CD14-positive monocyte (primary cell): ENCODE measurements around the gene CDCA8. TPM values are rescaled to one million over a fixed set of nuclear protein-coding genes. Genes with fewer than 3 reads are reported as not detected.

ENCODE experiments used
- DNase-seq, 3 donors: peaks; one replicate each; pipeline ENCODE4 v3.0.0-alpha.2; 2011 to 2022
- H2AFZ ChIP-seq: 2 replicates; pipeline ENCODE4 v1.6.0; 2012; ENCODE audit warnings: mild to moderate bottlenecking, low read depth, low read length, inconsistent platforms; ENCODE audit not compliant: insufficient read depth, poor library complexity, severe bottlenecking
- H3K27ac ChIP-seq, 2 donors: 1 replicate in 1 of 2; 2 replicates in 1 of 2; pipeline ENCODE4 v1.5.1; 2012 to 2013; ENCODE audit warnings: low read length in 2 of 2, control low read depth in 1 of 2, inconsistent platforms in 1 of 2, low read depth in 1 of 2, mild to moderate bottlenecking in 1 of 2
- H3K27me3 ChIP-seq, 2 donors: one replicate each; pipeline versions ENCODE4 v1.6.0 to v1.6.1; 2011 to 2013; ENCODE audit warnings: low read length in 2 of 2; ENCODE audit not compliant: control insufficient read depth in 2 of 2, insufficient read depth in 2 of 2
- H3K36me3 ChIP-seq, 2 donors: replicated peaks in 1 of 2; 1 replicate in 1 of 2; 2 replicates in 1 of 2; pipeline versions ENCODE4 v1.5.1 to v1.6.1; 2012 to 2013; ENCODE audit warnings: low read length in 2 of 2, control low read depth in 1 of 2, inconsistent platforms in 1 of 2, mild to moderate bottlenecking in 1 of 2; ENCODE audit not compliant: insufficient read depth in 2 of 2, control insufficient read depth in 1 of 2
- H3K4me1 ChIP-seq, 2 donors: 1 replicate in 1 of 2; 2 replicates in 1 of 2; pipeline versions ENCODE4 v1.5.1 to v1.6.1; 2012 to 2013; ENCODE audit warnings: low read length in 2 of 2, control low read depth in 1 of 2, inconsistent platforms in 1 of 2, mild to moderate bottlenecking in 1 of 2, moderate library complexity in 1 of 2; ENCODE audit not compliant: insufficient read depth in 2 of 2, control insufficient read depth in 1 of 2
- H3K4me2 ChIP-seq: replicated peaks from 2 replicates; pipeline ENCODE3; 2012; ENCODE audit warnings: low read length, moderate library complexity, mild to moderate bottlenecking; ENCODE audit not compliant: poor library complexity, severe bottlenecking; ENCODE audit errors: extremely low read depth
- H3K4me3 ChIP-seq, 3 experiments: fragments of 200-600 bp in 1 of 3; sonication (generic) in 1 of 3; replicated peaks in 1 of 3; 1 replicate in 2 of 3; 2 replicates in 1 of 3; pipeline ENCODE4 v1.5.1; 2011 to 2013; ENCODE audit warnings: low read length in 3 of 3, mild to moderate bottlenecking in 3 of 3, control low read depth in 2 of 3, low read depth in 2 of 3, inconsistent platforms in 1 of 3, moderate library complexity in 1 of 3
- H3K79me2 ChIP-seq: 2 replicates; pipeline ENCODE4 v1.6.0; 2012; ENCODE audit warnings: mild to moderate bottlenecking, control low read depth, inconsistent platforms, low read length, moderate library complexity; ENCODE audit not compliant: insufficient read depth
- H3K9ac ChIP-seq: 2 replicates; pipeline ENCODE4 v1.6.0; 2017; ENCODE audit warnings: low read length, mild to moderate bottlenecking; ENCODE audit not compliant: insufficient read depth, poor library complexity, severe bottlenecking
- H3K9me3 ChIP-seq, 2 donors: replicated peaks in 1 of 2; 1 replicate in 1 of 2; 2 replicates in 1 of 2; pipeline versions ENCODE4 v1.5.1 to v1.6.1; 2012 to 2013; ENCODE audit warnings: low read length in 2 of 2, control low read depth in 1 of 2; ENCODE audit not compliant: control insufficient read depth in 1 of 2, insufficient read depth in 1 of 2
- H4K20me1 ChIP-seq: 2 replicates; pipeline ENCODE4 v1.6.0; 2012; ENCODE audit warnings: mild to moderate bottlenecking, low read length, control low read depth, moderate library complexity; ENCODE audit not compliant: insufficient read depth
- H3K27ac Mint-ChIP-seq, 7 donors: one replicate each; pipeline ENCODE4 v1.8.0; 2020; ENCODE audit warnings: mild to moderate bottlenecking in 7 of 7, mixed read lengths in 7 of 7, moderate library complexity in 6 of 7, inconsistent platforms in 2 of 7
- H3K27me3 Mint-ChIP-seq, 3 donors: one replicate each; pipeline ENCODE4 v1.8.0; 2021 to 2022; ENCODE audit warnings: low read depth in 3 of 3, mild to moderate bottlenecking in 3 of 3, mixed read lengths in 3 of 3, moderate library complexity in 3 of 3, inconsistent platforms in 1 of 3
- H3K36me3 Mint-ChIP-seq, 2 donors: one replicate each; pipeline ENCODE4 v1.8.0; 2020; ENCODE audit warnings: mixed read lengths in 2 of 2, inconsistent platforms in 1 of 2, mild to moderate bottlenecking in 1 of 2
- H3K4me1 Mint-ChIP-seq: one replicate; pipeline ENCODE4 v1.8.0; 2020; ENCODE audit warnings: mild to moderate bottlenecking, mixed read lengths
- H3K4me3 Mint-ChIP-seq, 2 donors: one replicate each; pipeline ENCODE4 v1.8.0; 2020; ENCODE audit warnings: mild to moderate bottlenecking in 2 of 2, mixed read lengths in 2 of 2, moderate library complexity in 1 of 2
- H3K9me3 Mint-ChIP-seq, 7 donors: one replicate each; pipeline ENCODE4 v1.8.0; 2020 to 2022; ENCODE audit warnings: mixed read lengths in 7 of 7, mild to moderate bottlenecking in 6 of 7, moderate library complexity in 6 of 7, inconsistent platforms in 2 of 7
- CTCF ChIP-seq: fragments of 200-600 bp; IDR thresholded peaks from one replicate; pipeline ENCODE4 v1.8.0; 2022; ENCODE audit warnings: antibody characterized with exemption, mild to moderate bottlenecking
- WGBS: methylation state at CpG from one replicate; pipeline ENCODE4 v1.1.5; 2013; ENCODE audit warnings: missing lambda C conversion rate; ENCODE audit not compliant: insufficient coverage; 5-methylcytosine and 5-hydroxymethylcytosine counted together
- intact Hi-C, 2 donors: fragments of 100-400 bp; cut with micrococcal nuclease; formaldehyde crosslinking; loops; one replicate each; pipeline versions ENCODE4 v1.15.0 to v1.15.1; 2023
- polyA plus RNA-seq, 3 donors: library from polyadenylated mRNA; depleted of rRNA in 1 of 3; unstranded in 2 of 3; stranded (reverse) in 1 of 3; fragments of 300-500 nt in 2 of 3; fragments of >200 nt in 1 of 3; fragmentation: Illumina TruSeq in 2 of 3; gene quantifications; 1 replicate in 2 of 3; 2 replicates in 1 of 3; pipeline ENCODE4 v1.2.3, GENCODE V29; 2012 to 2021

CDCA8 gene
- polyA plus RNA-seq, 3 donors: 0.09 to 0.67 (median 0.60) TPM

GRCh38 chr1:37676281-37677142 lies 15.8 kb upstream of the CDCA8 start:
- Mint-ChIP-seq H3K27ac (peak overlapping the region in 3 of 7 donors; percentile 38 to 72 (median 60)), H3K4me1 (peaks cover 33% of the 10 kb centered on the region), H3K9me3 (peaks cover 0 to 2% (median 0%) of the 10 kb centered on the region in 7 donors), H3K4me3 (no peak overlapping the region), H3K27me3 (peaks cover 1 to 3% (median 3%) of the 10 kb centered on the region in 3 donors), H3K36me3 (peaks cover 3 to 7% of the 10 kb centered on the region in 2 donors)
- intact Hi-C loops: loop anchor here in 1 of 2 donors (5.0 kb wide), 1 partner anchor 69 kb away; no protein-coding TSS in a partner anchor
- Histone ChIP-seq H3K9ac (peak overlapping the region; percentile 54), H3K4me3 (no peak overlapping the region), H3K36me3 (peaks cover 0 to 8% of the 10 kb centered on the region in 2 donors), H3K9me3 (no peaks in the 10 kb centered on the region), H3K4me2 (no peak overlapping the region), H4K20me1 (no peaks in the 10 kb centered on the region), H3K27me3 (no peaks in the 10 kb centered on the region), H2AFZ (peak overlapping the region; percentile 87), H3K4me1 (peaks cover 12 to 18% of the 10 kb centered on the region in 2 donors), H3K79me2 (no peaks in the 10 kb centered on the region), H3K27ac (peak overlapping the region in 1 of 2 donors; percentile 20)
- no peak for TF ChIP-seq CTCF
- no peak for DNase-seq
- WGBS: 42% methylated on average over 8 of the region's 14 CpGs

GRCh38 chr1:37677143-37677439 lies 15.2 kb upstream of the CDCA8 start:
- H3K4me1 Mint-ChIP-seq: peaks cover 34% of the 10 kb centered on the region
- no peak overlapping the region for H3K27ac Mint-ChIP-seq
- Histone ChIP-seq H3K79me2 (no peaks in the 10 kb centered on the region), H3K9me3 (no peaks in the 10 kb centered on the region), H3K27me3 (no peaks in the 10 kb centered on the region), H3K4me2 (no peak overlapping the region), H3K27ac (no peak overlapping the region), H3K4me3 (no peak overlapping the region), H3K36me3 (peaks cover 0 to 8% of the 10 kb centered on the region in 2 donors), H2AFZ (peak overlapping the region; percentile 87), H4K20me1 (no peaks in the 10 kb centered on the region), H3K4me1 (peaks cover 13 to 20% of the 10 kb centered on the region in 2 donors), H3K9ac (no peak overlapping the region)
- peaks cover 0 to 2% (median 0%) of the 10 kb centered on the region in 7 donors for H3K9me3 Mint-ChIP-seq
- 73% methylated on average over 2 of the region's 4 CpGs for WGBS
- H3K36me3 Mint-ChIP-seq: peaks cover 3 to 7% of the 10 kb centered on the region in 2 donors
- DNase-seq: no peak
- H3K27me3 Mint-ChIP-seq: peaks cover 1% of the 10 kb centered on the region in 3 donors
- intact Hi-C loops: loop anchor here in 1 of 2 donors (5.0 kb wide), 1 partner anchor 70 kb away; no protein-coding TSS in a partner anchor
- TF ChIP-seq CTCF: no peak
- no peak overlapping the region for H3K4me3 Mint-ChIP-seq
